DOHH2 (cell line): Measurements from ENCODE around the gene ZFAND3.

Source experiments
- EZH2phosphoT487 ChIP-seq: fragments of 200-600 bp; sonication (generic); IDR thresholded peaks from 2 replicates; pipeline ENCODE4 v1.6.1; 2017; ENCODE audit warnings: borderline replicate concordance, mild to moderate bottlenecking, antibody characterized with exemption, low read length, moderate library complexity, mixed read lengths
- TF ChIP-seq, protein P1 (sequence below): fragments of 200-600 bp; sonication (generic); IDR thresholded peaks from one replicate; pipeline ENCODE4 v1.5.1; 2014; ENCODE audit warnings: antibody characterized with exemption, mild to moderate bottlenecking, low read depth, low read length; ENCODE audit not compliant: poor library complexity, severe bottlenecking

DNA sequence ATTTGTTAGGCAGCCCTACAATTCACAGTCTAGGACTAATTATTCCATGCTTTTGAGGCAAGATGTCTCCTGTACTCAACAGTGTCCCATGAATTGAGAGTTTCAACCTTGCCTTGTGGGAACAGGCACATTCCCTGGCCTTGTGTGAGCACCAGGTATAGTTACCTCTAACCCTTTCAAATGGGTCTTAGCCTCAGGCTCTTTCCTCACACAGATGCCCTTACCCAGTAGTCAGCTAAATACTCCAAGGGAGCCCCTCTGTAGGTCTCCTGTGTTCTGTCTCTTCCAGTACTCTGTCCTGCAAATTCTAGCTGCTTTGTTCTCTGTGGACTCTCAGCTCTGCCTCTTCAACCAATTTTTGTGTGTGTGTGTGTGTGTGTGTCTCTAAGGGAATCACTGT lies 135.3 kb downstream of the ZFAND3 start:
- TF ChIP-seq, protein P1, sequence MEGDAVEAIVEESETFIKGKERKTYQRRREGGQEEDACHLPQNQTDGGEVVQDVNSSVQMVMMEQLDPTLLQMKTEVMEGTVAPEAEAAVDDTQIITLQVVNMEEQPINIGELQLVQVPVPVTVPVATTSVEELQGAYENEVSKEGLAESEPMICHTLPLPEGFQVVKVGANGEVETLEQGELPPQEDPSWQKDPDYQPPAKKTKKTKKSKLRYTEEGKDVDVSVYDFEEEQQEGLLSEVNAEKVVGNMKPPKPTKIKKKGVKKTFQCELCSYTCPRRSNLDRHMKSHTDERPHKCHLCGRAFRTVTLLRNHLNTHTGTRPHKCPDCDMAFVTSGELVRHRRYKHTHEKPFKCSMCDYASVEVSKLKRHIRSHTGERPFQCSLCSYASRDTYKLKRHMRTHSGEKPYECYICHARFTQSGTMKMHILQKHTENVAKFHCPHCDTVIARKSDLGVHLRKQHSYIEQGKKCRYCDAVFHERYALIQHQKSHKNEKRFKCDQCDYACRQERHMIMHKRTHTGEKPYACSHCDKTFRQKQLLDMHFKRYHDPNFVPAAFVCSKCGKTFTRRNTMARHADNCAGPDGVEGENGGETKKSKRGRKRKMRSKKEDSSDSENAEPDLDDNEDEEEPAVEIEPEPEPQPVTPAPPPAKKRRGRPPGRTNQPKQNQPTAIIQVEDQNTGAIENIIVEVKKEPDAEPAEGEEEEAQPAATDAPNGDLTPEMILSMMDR, result no peak
- TF ChIP-seq EZH2phosphoT487, result no peak
